HepG2 (cell line): ENCODE results near the gene USP9Y. TPM values are rescaled to one million over a fixed set of nuclear protein-coding genes. Genes with fewer than 3 reads are reported as not detected.
A peak's percentile ranks its signal among the peaks of the same experiment; 100 is the strongest.

Experiments
- ATAC-seq: fragments of 200-7000 bp; cut with Tn5 transposase; 3 replicates; pipeline ENCODE4 v1.9.1; 2020; ENCODE audit warnings: mild to moderate bottlenecking, moderate library complexity
- BruUV-seq: library from RNA; stranded (reverse); fragments of 400-500 nt; replicated peaks from 2 replicates; lab custom pipeline; 2021; lab: Mats Ljungman, UMichigan
- CTCF ChIA-PET: fragments of 300-600 bp; formaldehyde crosslinking; extraction: SDS; loops from one replicate; lab custom pipeline; 2021; ENCODE audit warnings: low total read pairs, inconsistent platforms, low intra/inter-chr PET ratio; lab: Yijun Ruan, JAX
- POLR2A ChIA-PET: fragments of 350-600 bp; sonication (Branson Sonifier 250); formaldehyde crosslinking; loops from one replicate; lab custom pipeline; 2020; ENCODE audit warnings: antibody characterized with exemption, inconsistent platforms; lab: Yijun Ruan, JAX
- DNase-seq: peaks from one replicate; pipeline ENCODE4 v3.0.0-alpha.2; 2015; ENCODE audit warnings: low spot score
- FAIRE-seq: peaks from 3 replicates; lab custom pipeline; 2011; peaks lifted over from hg19 to GRCh38; lab: Jason Lieb, UNC
- H2AFZ ChIP-seq: one replicate; pipeline ENCODE4 v1.6.1; 2011; ENCODE audit warnings: low read length, inconsistent platforms
- H3K27ac ChIP-seq: fragments of 300-600 bp; 3 replicates; pipeline ENCODE4 v1.8.0; 2011; ENCODE audit warnings: mixed run types, mild to moderate bottlenecking, mixed read lengths, low read length, inconsistent platforms; ENCODE audit not compliant: insufficient read depth; ENCODE audit errors: extremely low read length
- H3K27me3 ChIP-seq, 2 experiments: fragments of 200-600 bp in 1 of 2; 2 replicates in 1 of 2; 3 replicates in 1 of 2; pipeline versions ENCODE4 v1.6.0 to v1.8.0; 2011; ENCODE audit warnings: low read length in 2 of 2, mild to moderate bottlenecking in 2 of 2, moderate library complexity in 2 of 2, inconsistent platforms in 1 of 2; ENCODE audit not compliant: insufficient read depth in 2 of 2, control insufficient read depth in 1 of 2
- H3K36me3 ChIP-seq, 2 experiments: fragments of 200-600 bp in 1 of 2; replicated peaks in 1 of 2; 2 replicates in 1 of 2; 3 replicates in 1 of 2; pipeline versions ENCODE4 v1.5.1 to v1.8.0; 2011; ENCODE audit warnings: low read length in 2 of 2, inconsistent platforms in 1 of 2; ENCODE audit not compliant: insufficient read depth in 2 of 2, control insufficient read depth in 1 of 2
- H3K4me1 ChIP-seq: 2 replicates; pipeline ENCODE4 v1.5.1; 2012; ENCODE audit warnings: low read length, inconsistent platforms; ENCODE audit not compliant: insufficient read depth
- H3K4me2 ChIP-seq: 2 replicates; pipeline ENCODE4 v1.6.0; 2011; ENCODE audit warnings: low read depth, low read length, inconsistent platforms
- H3K4me3 ChIP-seq, 3 experiments: fragments of 200-600 bp in 1 of 3; sonication (generic), shearing (Covaris generic) in 1 of 3; replicated peaks in 1 of 3; 2 replicates each; pipeline ENCODE4 v1.5.1; 2011 to 2016; ENCODE audit warnings: low read length in 3 of 3, inconsistent platforms in 2 of 3, low read depth in 2 of 3, mild to moderate bottlenecking in 2 of 3, control low read depth in 1 of 3, mixed read lengths in 1 of 3; ENCODE audit not compliant: insufficient read depth in 1 of 3
- H3K79me2 ChIP-seq: one replicate; pipeline ENCODE4 v1.6.1; 2011; ENCODE audit warnings: low read length, inconsistent platforms; ENCODE audit not compliant: insufficient read depth
- H3K9ac ChIP-seq: 2 replicates; pipeline ENCODE4 v1.6.0; 2011; ENCODE audit warnings: mild to moderate bottlenecking, low read depth, low read length, inconsistent platforms; ENCODE audit not compliant: insufficient read depth
- H3K9me3 ChIP-seq: 2 replicates; pipeline ENCODE4 v1.5.1; 2012; ENCODE audit warnings: mild to moderate bottlenecking, low read length
- H4K20me1 ChIP-seq: 2 replicates; pipeline ENCODE4 v1.6.0; 2011; ENCODE audit warnings: inconsistent platforms, mild to moderate bottlenecking, low read length, moderate library complexity; ENCODE audit not compliant: insufficient read depth
- CREM ChIP-seq, 2 experiments: sonication (generic) in 1 of 2; formaldehyde crosslinking in 1 of 2; IDR thresholded peaks; 2 replicates each; pipeline versions ENCODE4 v1.4.0 to v1.6.1; 2016 to 2020; ENCODE audit warnings: antibody characterized with exemption in 1 of 2, mild to moderate bottlenecking in 1 of 2, missing genetic modification reagents in 1 of 2
- FOSL2 ChIP-seq: sonication (generic); formaldehyde crosslinking; IDR thresholded peaks from 2 replicates; pipeline ENCODE4 v1.4.0; 2020; ENCODE audit warnings: missing genetic modification reagents
- HIVEP1 ChIP-seq: sonication (generic); formaldehyde crosslinking; IDR thresholded peaks from 2 replicates; pipeline ENCODE4 v1.4.0; 2020; ENCODE audit warnings: mild to moderate bottlenecking, missing genetic modification reagents
- HNRNPUL1 ChIP-seq: fragments of 200-400 bp; formaldehyde crosslinking; IDR thresholded peaks from 2 replicates; pipeline ENCODE4 v1.6.1; 2017; ENCODE audit warnings: low read depth, mild to moderate bottlenecking, low read length, moderate library complexity
- HOXD1 ChIP-seq: sonication (generic); formaldehyde crosslinking; IDR thresholded peaks from 2 replicates; pipeline ENCODE4 v1.5.0; 2020; ENCODE audit warnings: missing genetic modification reagents
- MIER3 ChIP-seq: IDR thresholded peaks from 2 replicates; pipeline ENCODE4 v1.6.1; 2016; ENCODE audit warnings: missing compliant biosample characterization, borderline replicate concordance
- NFIB ChIP-seq: sonication (generic); formaldehyde crosslinking; IDR thresholded peaks from 2 replicates; pipeline ENCODE4 v1.9.0; 2021; ENCODE audit warnings: missing genetic modification reagents, mild to moderate bottlenecking, borderline replicate concordance
- NR2F1 ChIP-seq, 2 experiments: fragments of 450-650 bp in 1 of 2; formaldehyde crosslinking in 1 of 2; IDR thresholded peaks; 2 replicates each; pipeline versions ENCODE4 v1.5.0 to v1.6.1; 2016 to 2020; ENCODE audit warnings: mild to moderate bottlenecking in 1 of 2, missing compliant biosample characterization in 1 of 2, missing genetic modification reagents in 1 of 2, moderate library complexity in 1 of 2
- PHF20 ChIP-seq: sonication (generic); formaldehyde crosslinking; IDR thresholded peaks from 2 replicates; pipeline ENCODE4 v1.5.0; 2020; ENCODE audit warnings: mild to moderate bottlenecking, missing genetic modification reagents
- SKI ChIP-seq: fragments of 450-650 bp; IDR thresholded peaks from one replicate; pipeline ENCODE4 v1.6.1; 2018; ENCODE audit warnings: mild to moderate bottlenecking; ENCODE audit not compliant: partially characterized antibody
- TFAP4 ChIP-seq: sonication (generic); IDR thresholded peaks from 2 replicates; pipeline ENCODE4 v1.6.1; 2016; ENCODE audit warnings: low read depth, borderline replicate concordance
- THAP8 ChIP-seq: sonication (generic); formaldehyde crosslinking; IDR thresholded peaks from 2 replicates; pipeline ENCODE4 v1.5.1; 2020; ENCODE audit warnings: missing genetic modification reagents, mild to moderate bottlenecking, borderline replicate concordance
- ZNF275 ChIP-seq: sonication (generic); formaldehyde crosslinking; IDR thresholded peaks from 2 replicates; pipeline ENCODE4 v1.8.0; 2022; ENCODE audit warnings: missing genetic modification reagents, mild to moderate bottlenecking, inconsistent platforms, borderline replicate concordance
- ZNF33B ChIP-seq: sonication (generic); formaldehyde crosslinking; IDR thresholded peaks from 2 replicates; pipeline ENCODE4 v1.5.1; 2020; ENCODE audit warnings: mild to moderate bottlenecking, missing genetic modification reagents
- ZNF451 ChIP-seq: sonication (generic); formaldehyde crosslinking; IDR thresholded peaks from 2 replicates; pipeline ENCODE4 v1.5.0; 2020; ENCODE audit warnings: mild to moderate bottlenecking, missing genetic modification reagents
- ZNF484 ChIP-seq: sonication (generic); formaldehyde crosslinking; IDR thresholded peaks from 2 replicates; pipeline ENCODE4 v1.5.1; 2020; ENCODE audit warnings: mild to moderate bottlenecking, low read depth, missing genetic modification reagents, borderline replicate concordance
- ZNF546 ChIP-seq: sonication (generic); formaldehyde crosslinking; conservative IDR thresholded peaks from 2 replicates; pipeline ENCODE4 v1.8.1; 2023; ENCODE audit warnings: mild to moderate bottlenecking, missing genetic modification reagents
- ZNF547 ChIP-seq: sonication (generic); formaldehyde crosslinking; IDR thresholded peaks from 2 replicates; pipeline ENCODE4 v1.5.1; 2020; ENCODE audit warnings: mild to moderate bottlenecking, missing genetic modification reagents
- ZNF616 ChIP-seq: sonication (generic); formaldehyde crosslinking; IDR thresholded peaks from 2 replicates; pipeline ENCODE4 v1.5.0; 2020; ENCODE audit warnings: low read depth, mild to moderate bottlenecking, missing genetic modification reagents
- ZNF619 ChIP-seq: sonication (generic); formaldehyde crosslinking; IDR thresholded peaks from 2 replicates; pipeline ENCODE4 v1.4.0; 2020; ENCODE audit warnings: mild to moderate bottlenecking, missing genetic modification reagents
- ZNF644 ChIP-seq: IDR thresholded peaks from 2 replicates; pipeline ENCODE4 v1.6.1; 2016; ENCODE audit warnings: low read depth
- ZNF720 ChIP-seq: sonication (generic); formaldehyde crosslinking; IDR thresholded peaks from 2 replicates; pipeline ENCODE4 v1.4.0; 2020; ENCODE audit warnings: missing genetic modification reagents
- WGBS: methylation state at CpG from one replicate; pipeline ENCODE4 v1.1.6; 2017; ENCODE audit warnings: low lambda C conversion rate; 5-methylcytosine and 5-hydroxymethylcytosine counted together
- in situ Hi-C: cut with HindIII; loops from 2 replicates; pipeline ENCODE4 v1.10.0; 2017; ENCODE audit warnings: low pct_unique_long_range_greater_than_20kb; ENCODE audit not compliant: extremely low pct_ligation_motif_present
- intact Hi-C: fragments of 100-400 bp; cut with micrococcal nuclease; formaldehyde crosslinking; loops from one replicate; pipeline ENCODE4 v1.10.0; 2022; ENCODE audit not compliant: unreplicated experiment
- polyA plus RNA-seq, 8 experiments: library from polyadenylated mRNA; depleted of rRNA in 3 of 8; stranded (reverse) in 7 of 8; unstranded in 1 of 8; fragments of >200 nt; fragmentation: Illumina TruSeq in 4 of 8; extraction: Trizol in 4 of 8; gene quantifications; 2 replicates each; pipeline versions ENCODE4 v1.2.1 to v1.2.3, GENCODE V29; 2011 to 2016; ENCODE audit warnings: low read depth in 4 of 8, missing spikeins in 1 of 8, mixed read lengths in 1 of 8; ENCODE audit not compliant: insufficient read depth in 1 of 8
- total RNA-seq, 5 experiments: library from RNA; depleted of rRNA; stranded (reverse); fragments of >200 nt; fragmentation: Illumina TruSeq; extraction: Trizol; gene quantifications; 2 replicates each; pipeline ENCODE4 v1.2.3, GENCODE V29; 2016; ENCODE audit warnings: low read depth in 1 of 5

USP9Y gene
- total and polyA plus RNA-seq, 2 of the 13 experiments (the other 11 are each of a cell fraction or from before 2014, with no cell fraction given) = 14.6 to 41.9 TPM

- no peaks in the 10 kb centered on the region for H3K9me3 ChIP-seq
- WGBS = no CpG with 5 or more reads among the region's 1 CpG
- H4K20me1 ChIP-seq = no peaks in the 10 kb centered on the region
- ATAC-seq (peak; percentile 47; the same call in 1 of the 3 replicates), FAIRE-seq (no peak), DNase-seq (peak; percentile 24)
- in situ Hi-C loops (no loop called here), intact Hi-C loops (no loop called here)
- no peak overlapping the region for H3K27ac ChIP-seq
- no peaks in the 10 kb centered on the region for H3K79me2 ChIP-seq
- H3K4me2 ChIP-seq = no peak overlapping the region
- ChIA-PET POLR2A (no interaction called here), CTCF (no interaction called here)
- H3K9ac ChIP-seq = no peak overlapping the region
- no peaks in the 10 kb centered on the region for H3K27me3 ChIP-seq
- H3K4me1 ChIP-seq = no peaks in the 10 kb centered on the region
- BruUV-seq = no TSS peak
- no peak overlapping the region for H2AFZ ChIP-seq
- H3K4me3 ChIP-seq = no peak overlapping the region
- H3K36me3 ChIP-seq = peaks cover 0 to 2% of the 10 kb centered on the region in 2 experiments; a peak in 1 of 5 replicates
- no peak for TF ChIP-seq ZNF275 (CRISPR knock-in tag)
- no peak for TF ChIP-seq ZNF547 (CRISPR knock-in tag)
- peak; percentile 62; the same call in 1 of the 2 replicates for TF ChIP-seq FOSL2 (CRISPR knock-in tag)
- TF ChIP-seq ZNF546 (CRISPR knock-in tag) = no peak
- TF ChIP-seq ZNF720 (CRISPR knock-in tag) = no peak
- no peak for TF ChIP-seq HOXD1 (CRISPR knock-in tag)
- TF ChIP-seq PHF20 (CRISPR knock-in tag) = no peak
- no peak for TF ChIP-seq NFIB (CRISPR knock-in tag)
- TF ChIP-seq ZNF484 (CRISPR knock-in tag) = no peak
- no peak for TF ChIP-seq HNRNPUL1
- TF ChIP-seq TFAP4 = no peak
- TF ChIP-seq ZNF33B (CRISPR knock-in tag) = no peak
- no peak for TF ChIP-seq MIER3 (CRISPR knock-in tag)
- 0 out of 2 replicates have a peak, but pooled peaks have one; percentile 61 for TF ChIP-seq ZNF616 (CRISPR knock-in tag)
- TF ChIP-seq HIVEP1 (CRISPR knock-in tag) = no peak
- no peak for TF ChIP-seq CREM (IDR thresholded peaks at IDR 0.05)
- TF ChIP-seq CREM (CRISPR knock-in tag; IDR thresholded peaks at IDR 0.05) = no peak
- TF ChIP-seq NR2F1 (CRISPR knock-in tag; IDR thresholded peaks at IDR 0.05) = 0 out of 4 replicates have a peak, but pooled peaks of 1 of the 2 experiments have one; percentile 38
- no peak for TF ChIP-seq ZNF451 (CRISPR knock-in tag)
- TF ChIP-seq THAP8 = no peak
- TF ChIP-seq ZNF644 (CRISPR knock-in tag) = 0 out of 2 replicates have a peak, but pooled peaks have one; percentile 21
- no peak for TF ChIP-seq SKI
- TF ChIP-seq ZNF619 = no peak
Observed at GRCh38 chrY:12749293-12749692, 48.3 kb downstream of the USP9Y start.
